ENCODE data around the gene MSRB1.
A peak's percentile ranks its signal among the peaks of the same experiment; 100 is the strongest.

MSRB1 gene

GRCh38 chr16:1989209-1990100, 46.5 kb upstream of the MSRB1 start, which contains the start of gene SYNGR3:
Gene SYNGR3 (plus strand): TSS chr16:1989970. CDS start chr16:1990103, 133 bp downstream.
- DNase-seq (ENCODE audit: low read depth in 2 of 2), result no peak
- no peak for TF ChIP-seq CTCF (IDR thresholded peaks at IDR 0.05; ENCODE audit: low read depth, low read length)
- no peak within 1 kb of the TSS for H3K4me3 ChIP-seq (replicated peaks in 1 of 2; ENCODE audit: low read depth in 2 of 2, low read length in 2 of 2)

DNA sequence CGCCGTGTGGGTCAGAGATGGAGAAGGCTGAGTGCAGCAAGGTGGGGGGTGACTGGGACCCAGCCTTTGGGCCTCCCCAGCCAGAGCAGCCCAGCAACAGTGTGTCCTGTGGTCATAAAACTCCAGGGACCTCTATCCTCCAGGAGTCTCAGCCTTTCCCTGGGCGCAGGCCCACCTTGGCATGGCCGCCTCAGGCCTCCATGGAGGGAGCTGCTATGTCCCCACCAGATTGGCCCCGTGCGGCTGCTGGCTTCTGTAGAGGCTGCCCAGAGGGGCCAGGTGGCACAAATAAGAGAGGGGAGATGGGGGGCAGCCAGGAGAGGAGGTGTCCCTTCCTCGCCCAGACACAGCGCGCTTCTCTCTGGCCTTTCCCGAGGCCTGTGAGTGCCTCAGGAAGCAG, 44.2 kb upstream of the MSRB1 start:
- TF ChIP-seq CTCF (IDR thresholded peaks at IDR 0.05; ENCODE audit: low read depth, low read length), result no peak
- H3K4me3 ChIP-seq (replicated peaks in 1 of 2; ENCODE audit: low read depth in 2 of 2, low read length in 2 of 2), result no peak overlapping the region
- DNase-seq (ENCODE audit: low read depth in 2 of 2), result no peak

DNA sequence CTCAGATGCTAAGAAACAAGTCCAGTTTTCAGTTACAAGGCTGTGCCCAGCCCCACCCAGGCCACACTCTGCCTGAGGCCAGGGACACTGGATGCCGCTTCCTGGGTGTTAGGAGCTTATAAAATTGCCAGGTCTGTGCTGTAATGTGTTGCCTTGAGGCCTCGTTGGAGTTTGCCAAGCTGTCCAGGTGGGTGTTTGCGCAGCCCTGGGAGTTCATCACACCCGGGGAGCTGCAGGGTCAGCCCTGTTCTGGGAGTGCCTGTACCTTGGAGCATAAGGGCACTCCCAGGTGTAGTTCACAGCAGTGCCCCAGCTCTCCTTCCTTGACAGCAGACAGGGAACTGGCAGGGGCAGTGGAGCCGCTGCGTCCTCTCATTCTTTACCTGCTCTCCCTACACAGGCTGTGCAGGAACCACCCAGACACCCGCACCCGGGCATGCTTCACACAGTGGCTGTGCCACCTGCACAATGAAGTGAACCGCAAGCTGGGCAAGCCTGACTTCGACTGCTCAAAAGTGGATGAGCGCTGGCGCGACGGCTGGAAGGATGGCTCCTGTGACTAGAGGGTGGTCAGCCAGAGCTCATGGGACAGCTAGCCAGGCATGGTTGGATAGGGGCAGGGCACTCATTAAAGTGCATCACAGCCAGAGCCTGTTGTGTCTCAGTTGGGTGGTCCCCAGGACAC, 42.6 kb upstream of the MSRB1 start:
- no peak for DNase-seq (ENCODE audit: low read depth in 2 of 2)
- TF ChIP-seq CTCF (IDR thresholded peaks at IDR 0.05; ENCODE audit: low read depth, low read length), result no peak
- peak overlapping the region in 1 of 2 donors; percentile 74 for H3K4me3 ChIP-seq (replicated peaks in 1 of 2; ENCODE audit: low read depth in 2 of 2, low read length in 2 of 2)

DNA sequence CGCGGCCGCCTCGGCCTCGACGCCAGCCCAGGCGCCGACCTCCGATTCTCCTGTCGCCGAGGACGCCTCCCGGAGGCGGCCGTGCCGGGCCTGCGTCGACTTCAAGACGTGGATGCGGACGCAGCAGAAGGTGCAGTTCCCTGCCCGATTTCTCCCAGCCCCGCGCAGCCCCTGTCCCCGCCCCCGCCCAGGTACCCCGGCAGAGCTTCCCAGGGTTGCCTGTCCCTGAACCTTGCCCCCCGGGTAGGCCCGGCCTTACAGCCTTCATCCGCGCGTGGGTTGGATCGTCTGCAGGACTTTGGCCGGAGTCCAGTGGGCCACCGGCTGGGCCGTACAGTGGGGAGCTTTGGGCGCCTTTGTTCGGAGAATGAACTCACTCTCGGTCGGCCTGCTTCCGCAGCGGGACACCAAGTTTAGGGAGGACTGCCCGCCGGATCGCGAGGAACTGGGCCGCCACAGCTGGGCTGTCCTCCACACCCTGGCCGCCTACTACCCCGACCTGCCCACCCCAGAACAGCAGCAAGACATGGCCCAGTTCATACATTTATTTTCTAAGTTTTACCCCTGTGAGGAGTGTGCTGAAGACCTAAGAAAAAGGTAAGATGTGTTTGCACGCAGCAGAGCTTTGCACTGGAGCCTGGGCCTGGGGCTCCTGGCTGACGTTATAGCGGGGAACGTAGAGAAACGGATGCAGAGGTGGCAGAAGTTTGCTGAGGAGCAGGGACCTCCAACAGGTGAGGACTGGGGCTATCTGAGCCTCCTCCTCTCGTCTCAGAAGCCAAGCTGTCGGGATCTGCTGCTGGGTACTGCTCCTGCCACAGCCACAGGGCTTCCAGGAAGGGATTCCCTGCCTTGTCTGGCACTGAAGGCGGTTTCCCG, 41.6 kb upstream of the MSRB1 start:
- peak in 1 of 2 donors; percentile 43 for DNase-seq (ENCODE audit: low read depth in 2 of 2)
- peak overlapping the region; percentile 74 for H3K4me3 ChIP-seq (replicated peaks in 1 of 2; ENCODE audit: low read depth in 2 of 2, low read length in 2 of 2)
- no peak for TF ChIP-seq CTCF (IDR thresholded peaks at IDR 0.05; ENCODE audit: low read depth, low read length)

DNA sequence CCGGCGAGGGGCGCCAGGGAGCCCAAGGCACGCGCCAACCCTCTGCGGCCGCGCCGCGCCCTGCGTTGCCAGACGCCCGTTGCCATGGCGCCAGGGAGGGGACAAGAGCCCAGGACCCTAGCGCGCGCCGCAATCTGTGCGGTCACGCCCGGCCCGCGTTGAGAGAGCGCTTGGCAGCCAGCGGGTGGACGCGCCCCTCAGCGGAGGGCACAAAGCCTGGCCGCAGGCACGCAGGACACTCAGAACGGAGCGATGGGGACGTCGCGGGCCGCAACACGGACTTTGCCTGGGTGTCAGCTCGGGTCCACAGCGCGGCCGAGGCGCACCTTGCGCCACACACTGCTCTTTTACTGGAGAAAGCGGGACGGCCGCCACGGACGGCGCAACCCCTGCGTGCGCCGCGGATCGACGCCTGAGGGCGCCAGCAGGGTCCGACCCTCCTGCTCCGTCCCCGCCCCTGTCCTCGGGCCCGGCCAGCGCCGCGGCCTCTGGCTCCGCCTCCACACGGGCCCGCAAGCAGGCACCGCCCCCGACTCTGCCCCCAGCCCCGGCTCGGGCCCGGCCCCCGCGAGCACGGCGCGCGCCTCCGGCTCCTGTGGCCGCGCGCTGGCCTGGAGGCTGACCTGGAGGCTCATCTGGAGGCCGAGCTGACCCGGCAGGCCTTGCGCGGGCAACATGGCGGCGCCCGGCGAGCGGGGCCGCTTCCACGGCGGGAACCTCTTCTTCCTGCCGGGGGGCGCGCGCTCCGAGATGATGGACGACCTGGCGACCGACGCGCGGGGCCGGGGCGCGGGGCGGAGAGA, 40.7 kb upstream of the MSRB1 start, which contains the start of gene GFER:
Gene GFER (plus strand): TSS at position 650 of the 803 bp plus-strand sequence. CDS start 26 bp downstream, at position 676.
- TF ChIP-seq CTCF (IDR thresholded peaks at IDR 0.05; ENCODE audit: low read depth, low read length), result peak; percentile 28
- H3K4me3 ChIP-seq (replicated peaks in 1 of 2; ENCODE audit: low read depth in 2 of 2, low read length in 2 of 2), result peak within 1 kb of the TSS; percentile 74
- DNase-seq (ENCODE audit: low read depth in 2 of 2), result peak; percentile 94 to 97
